Stomach (tissue), 9 donors: ENCODE results near the gene CCDC107. TPM values are rescaled to one million over a fixed set of nuclear protein-coding genes. Genes with fewer than 3 reads are reported as not detected.
A peak's percentile ranks its signal among the peaks of the same experiment; 100 is the strongest.

ENCODE experiments used
- DNase-seq, 2 donors: peaks; one replicate each; pipeline versions ENCODE4 v3.0.0 to v3.0.0-alpha.2; 2013 to 2019
- H3K27ac ChIP-seq, 5 donors: fragments of 200-600 bp in 4 of 5; sonication (generic) in 4 of 5; one replicate each; pipeline ENCODE4 v1.5.1; 2013 to 2019; ENCODE audit warnings: mild to moderate bottlenecking in 1 of 5, moderate library complexity in 1 of 5
- H3K27me3 ChIP-seq, 3 donors: fragments of 200-600 bp; sonication (generic); one replicate each; pipeline ENCODE4 v1.5.1; 2017 to 2019; ENCODE audit warnings: mixed run types in 1 of 3
- H3K36me3 ChIP-seq, 4 donors: fragments of 200-600 bp; sonication (generic); 1 replicate in 3 of 4; 2 replicates in 1 of 4; pipeline ENCODE4 v1.5.1; 2016 to 2019
- H3K4me1 ChIP-seq, 4 donors: fragments of 200-600 bp; sonication (generic); one replicate each; pipeline ENCODE4 v1.5.1; 2016 to 2019
- H3K4me3 ChIP-seq, 4 donors: fragments of 200-600 bp; sonication (generic) in 3 of 4; one replicate each; pipeline ENCODE4 v1.5.1; 2016 to 2019; ENCODE audit warnings: mild to moderate bottlenecking in 1 of 4
- H3K9me3 ChIP-seq, 4 donors: fragments of 200-600 bp; sonication (generic); one replicate each; pipeline ENCODE4 v1.5.1; 2016 to 2019
- EP300 ChIP-seq: sonication (generic); formaldehyde crosslinking; IDR thresholded peaks from one replicate; pipeline ENCODE4 v1.6.1; 2017; ENCODE audit warnings: antibody characterized with exemption
- POLR2A ChIP-seq, 4 donors: fragments of 450-650 bp; IDR thresholded peaks; one replicate each; pipeline ENCODE4 v1.6.1; 2016; ENCODE audit warnings: antibody characterized with exemption in 4 of 4, control low read depth in 2 of 4, mild to moderate bottlenecking in 1 of 4, moderate library complexity in 1 of 4
- POLR2AphosphoS5 ChIP-seq, 3 donors: sonication (generic); formaldehyde crosslinking; IDR thresholded peaks; one replicate each; pipeline ENCODE4 v1.6.1; 2016; ENCODE audit warnings: antibody characterized with exemption in 3 of 3
- WGBS, 5 donors: extraction: QIAGEN DNeasy Blood & Tissue Kit in 3 of 5; methylation state at CpG; one replicate each; pipeline versions ENCODE4 v1.1.5 to v1.1.7; 2013 to 2018; 5-methylcytosine and 5-hydroxymethylcytosine counted together
- intact Hi-C: fragments of 100-400 bp; cut with DNase I; formaldehyde crosslinking; loops from one replicate; pipeline ENCODE4 v1.15.1; 2023; ENCODE audit warnings: low total_unique reads
- polyA plus RNA-seq, 3 donors: library from polyadenylated mRNA; stranded (reverse); fragments of 200-250 nt; gene quantifications; one replicate each; pipeline ENCODE4 v1.2.3, GENCODE V29; 2013
- total RNA-seq, 5 donors: library from RNA; depleted of rRNA; stranded (reverse); fragments of >200 nt; gene quantifications; one replicate each; pipeline versions ENCODE4 v1.1.0 to v1.2.3, GENCODE V29; 2014 to 2016
- TF ChIP-seq, protein P1 (sequence below), 7 experiments: fragments of 450-650 bp in 4 of 7; fragments of 200-600 bp in 3 of 7; sonication (generic) in 3 of 7; IDR thresholded peaks; one replicate each; pipeline ENCODE4 v1.5.1; 2016 to 2019; ENCODE audit warnings: antibody characterized with exemption in 7 of 7, control low read depth in 2 of 7, mild to moderate bottlenecking in 1 of 7
- donor health status: healthy with polysubstance abuse.
- donor health status: Bipolar disorder and iron deficiency.
- donor health status: healthy.

CCDC107 gene
- total and polyA plus RNA-seq, 8 donors: 15.6 to 104 (median 44.3) TPM

DNA sequence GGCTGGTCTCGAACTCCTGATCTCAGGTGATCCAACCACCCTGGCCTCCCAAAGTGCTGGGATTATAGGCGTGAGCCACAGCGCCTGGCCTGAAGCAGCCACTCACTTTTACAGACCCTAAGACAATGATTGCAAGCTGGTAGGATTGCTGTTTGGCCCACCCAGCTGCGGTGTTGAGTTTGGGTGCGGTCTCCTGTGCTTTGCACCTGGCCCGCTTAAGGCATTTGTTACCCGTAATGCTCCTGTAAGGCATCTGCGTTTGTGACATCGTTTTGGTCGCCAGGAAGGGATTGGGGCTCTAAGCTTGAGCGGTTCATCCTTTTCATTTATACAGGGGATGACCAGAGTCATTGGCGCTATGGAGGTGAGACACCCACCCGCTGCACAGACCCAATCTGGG, 17.1 kb downstream of the CCDC107 start:
- peaks cover 0 to 12% (median 0%) of the 10 kb centered on the region in 3 donors for H3K27me3 ChIP-seq
- H3K9me3 ChIP-seq: no peaks in the 10 kb centered on the region
- peaks cover 0 to 11% (median 0%) of the 10 kb centered on the region in 4 donors for H3K36me3 ChIP-seq
- peaks cover 31 to 79% (median 43%) of the 10 kb centered on the region in 4 donors for H3K4me1 ChIP-seq
- H3K27ac ChIP-seq: peak overlapping the region; percentile 89 to 100 (median 89)
- intact Hi-C loops: no loop called here
- WGBS, 5 donors: 16 to 31% (median 22%) methylated on average over 10 to 13 of the region's 13 CpGs
- H3K4me3 ChIP-seq: peak overlapping the region; percentile 50 to 72 (median 53)
- DNase-seq: peak in 1 of 2 donors; percentile 49
- TF ChIP-seq, protein P1, sequence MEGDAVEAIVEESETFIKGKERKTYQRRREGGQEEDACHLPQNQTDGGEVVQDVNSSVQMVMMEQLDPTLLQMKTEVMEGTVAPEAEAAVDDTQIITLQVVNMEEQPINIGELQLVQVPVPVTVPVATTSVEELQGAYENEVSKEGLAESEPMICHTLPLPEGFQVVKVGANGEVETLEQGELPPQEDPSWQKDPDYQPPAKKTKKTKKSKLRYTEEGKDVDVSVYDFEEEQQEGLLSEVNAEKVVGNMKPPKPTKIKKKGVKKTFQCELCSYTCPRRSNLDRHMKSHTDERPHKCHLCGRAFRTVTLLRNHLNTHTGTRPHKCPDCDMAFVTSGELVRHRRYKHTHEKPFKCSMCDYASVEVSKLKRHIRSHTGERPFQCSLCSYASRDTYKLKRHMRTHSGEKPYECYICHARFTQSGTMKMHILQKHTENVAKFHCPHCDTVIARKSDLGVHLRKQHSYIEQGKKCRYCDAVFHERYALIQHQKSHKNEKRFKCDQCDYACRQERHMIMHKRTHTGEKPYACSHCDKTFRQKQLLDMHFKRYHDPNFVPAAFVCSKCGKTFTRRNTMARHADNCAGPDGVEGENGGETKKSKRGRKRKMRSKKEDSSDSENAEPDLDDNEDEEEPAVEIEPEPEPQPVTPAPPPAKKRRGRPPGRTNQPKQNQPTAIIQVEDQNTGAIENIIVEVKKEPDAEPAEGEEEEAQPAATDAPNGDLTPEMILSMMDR (IDR thresholded peaks at IDR 0.05): no peak
- TF ChIP-seq EP300: no peak
- no peak for TF ChIP-seq POLR2AphosphoS5 (IDR thresholded peaks at IDR 0.05)
- no peak for TF ChIP-seq POLR2A (IDR thresholded peaks at IDR 0.05)

DNA sequence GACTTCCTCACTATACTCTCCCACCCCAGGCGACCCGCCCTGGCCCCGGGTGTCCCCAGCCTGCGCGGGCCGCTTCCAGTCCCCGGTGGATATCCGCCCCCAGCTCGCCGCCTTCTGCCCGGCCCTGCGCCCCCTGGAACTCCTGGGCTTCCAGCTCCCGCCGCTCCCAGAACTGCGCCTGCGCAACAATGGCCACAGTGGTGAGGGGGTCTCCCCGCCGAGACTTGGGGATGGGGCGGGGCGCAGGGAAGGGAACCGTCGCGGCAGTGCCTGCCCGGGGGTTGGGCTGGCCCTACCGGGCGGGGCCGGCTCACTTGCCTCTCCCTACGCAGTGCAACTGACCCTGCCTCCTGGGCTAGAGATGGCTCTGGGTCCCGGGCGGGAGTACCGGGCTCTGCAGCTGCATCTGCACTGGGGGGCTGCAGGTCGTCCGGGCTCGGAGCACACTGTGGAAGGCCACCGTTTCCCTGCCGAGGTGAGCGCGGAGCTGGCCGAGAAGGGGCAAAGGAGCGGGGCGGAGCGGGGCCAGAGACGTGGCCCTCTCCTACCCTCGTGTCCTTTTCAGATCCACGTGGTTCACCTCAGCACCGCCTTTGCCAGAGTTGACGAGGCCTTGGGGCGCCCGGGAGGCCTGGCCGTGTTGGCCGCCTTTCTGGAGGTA, 17.8 kb downstream of the CCDC107 start:
- intact Hi-C loops: no loop called here
- Histone ChIP-seq H3K4me3 (peak overlapping the region; percentile 50 to 72 (median 53)), H3K36me3 (peaks cover 0 to 16% (median 0%) of the 10 kb centered on the region in 4 donors), H3K27me3 (peaks cover 0 to 12% (median 0%) of the 10 kb centered on the region in 3 donors), H3K4me1 (peaks cover 33 to 81% (median 49%) of the 10 kb centered on the region in 4 donors), H3K9me3 (no peaks in the 10 kb centered on the region), H3K27ac (peak overlapping the region; percentile 89 to 100 (median 89))
- WGBS, 5 donors: 4 to 9% (median 7%) methylated on average over 34 to 51 of the region's 51 CpGs
- TF ChIP-seq EP300 (no peak), POLR2AphosphoS5 (IDR thresholded peaks at IDR 0.05) (peak in 2 of 3 donors; percentile 28 to 38)
- peak; percentile 65 to 90 for DNase-seq

DNA sequence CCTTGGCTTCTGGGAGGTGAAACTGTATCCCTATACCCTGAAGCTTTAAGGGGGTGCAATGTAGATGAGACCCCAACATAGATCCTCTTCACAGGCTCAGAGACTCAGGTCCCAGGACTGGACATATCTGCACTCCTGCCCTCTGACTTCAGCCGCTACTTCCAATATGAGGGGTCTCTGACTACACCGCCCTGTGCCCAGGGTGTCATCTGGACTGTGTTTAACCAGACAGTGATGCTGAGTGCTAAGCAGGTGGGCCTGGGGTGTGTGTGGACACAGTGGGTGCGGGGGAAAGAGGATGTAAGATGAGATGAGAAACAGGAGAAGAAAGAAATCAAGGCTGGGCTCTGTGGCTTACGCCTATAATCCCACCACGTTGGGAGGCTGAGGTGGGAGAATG, 21.0 kb downstream of the CCDC107 start:
- Histone ChIP-seq H3K27me3 (peaks cover 0 to 12% (median 0%) of the 10 kb centered on the region in 3 donors), H3K9me3 (no peaks in the 10 kb centered on the region), H3K36me3 (peaks cover 18 to 42% (median 21%) of the 10 kb centered on the region in 4 donors), H3K27ac (peak overlapping the region; percentile 23 to 97 (median 92)), H3K4me3 (no peak overlapping the region), H3K4me1 (peaks cover 28 to 88% (median 61%) of the 10 kb centered on the region in 4 donors)
- intact Hi-C loops: no loop called here
- no peak for DNase-seq
- TF ChIP-seq POLR2A (IDR thresholded peaks at IDR 0.05): no peak
- TF ChIP-seq POLR2AphosphoS5 (IDR thresholded peaks at IDR 0.05): no peak
- TF ChIP-seq, protein P1 (IDR thresholded peaks at IDR 0.05): no peak
- no peak for TF ChIP-seq EP300
- WGBS, 5 donors: 87 to 91% (median 88%) methylated on average over 5 of the region's 5 CpGs

DNA sequence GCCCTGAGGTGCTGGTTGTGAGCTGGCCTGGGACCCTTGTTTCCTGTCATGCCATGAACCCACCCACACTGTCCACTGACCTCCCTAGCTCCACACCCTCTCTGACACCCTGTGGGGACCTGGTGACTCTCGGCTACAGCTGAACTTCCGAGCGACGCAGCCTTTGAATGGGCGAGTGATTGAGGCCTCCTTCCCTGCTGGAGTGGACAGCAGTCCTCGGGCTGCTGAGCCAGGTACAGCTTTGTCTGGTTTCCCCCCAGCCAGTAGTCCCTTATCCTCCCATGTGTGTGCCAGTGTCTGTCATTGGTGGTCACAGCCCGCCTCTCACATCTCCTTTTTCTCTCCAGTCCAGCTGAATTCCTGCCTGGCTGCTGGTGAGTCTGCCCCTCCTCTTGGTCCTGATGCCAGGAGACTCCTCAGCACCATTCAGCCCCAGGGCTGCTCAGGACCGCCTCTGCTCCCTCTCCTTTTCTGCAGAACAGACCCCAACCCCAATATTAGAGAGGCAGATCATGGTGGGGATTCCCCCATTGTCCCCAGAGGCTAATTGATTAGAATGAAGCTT, 21.8 kb downstream of the CCDC107 start:
- TF ChIP-seq POLR2A (IDR thresholded peaks at IDR 0.05) (no peak), EP300 (no peak), POLR2AphosphoS5 (IDR thresholded peaks at IDR 0.05) (peak in 1 of 3 donors; percentile 39)
- TF ChIP-seq, protein P1 (IDR thresholded peaks at IDR 0.05): no peak
- Histone ChIP-seq H3K9me3 (no peaks in the 10 kb centered on the region), H3K4me3 (peak overlapping the region in 1 of 4 donors; percentile 6), H3K36me3 (peaks cover 26 to 49% (median 29%) of the 10 kb centered on the region in 4 donors), H3K27me3 (peaks cover 0 to 12% (median 0%) of the 10 kb centered on the region in 3 donors), H3K4me1 (peaks cover 28 to 96% (median 64%) of the 10 kb centered on the region in 4 donors), H3K27ac (peak overlapping the region; percentile 43 to 97 (median 92))
- DNase-seq: no peak
- WGBS, 5 donors: 61 to 87% (median 78%) methylated on average over 8 of the region's 8 CpGs
- intact Hi-C loops: no loop called here
